ENCODE measurements around the gene ACACB. TPM values are rescaled to one million over a fixed set of nuclear protein-coding genes. Genes with fewer than 3 reads are reported as not detected.

ACACB gene
- total RNA-seq, 1 donor from 2014 or later: 0.84 TPM

DNA sequence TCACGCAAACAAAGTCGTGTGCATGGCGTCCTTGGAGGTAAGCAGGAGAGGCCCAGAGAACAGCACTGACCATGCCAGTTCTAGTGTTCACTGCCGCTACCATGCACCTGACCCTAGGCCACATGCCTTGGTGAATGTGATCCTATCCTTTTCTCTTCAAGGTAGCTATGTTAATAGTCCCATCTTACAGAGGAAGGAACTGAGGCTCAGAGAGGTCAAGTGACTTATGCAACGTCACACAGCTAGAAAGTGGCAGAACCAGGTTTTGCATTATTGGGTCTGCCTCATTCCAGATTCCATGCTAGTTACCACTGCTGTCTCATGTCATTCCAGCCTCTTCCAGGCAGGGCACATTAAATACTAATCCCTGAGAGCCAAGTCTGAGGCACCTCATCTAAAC is 107.5 kb downstream of the ACACB start:
- H3K27me3 ChIP-seq (ENCODE audit: control insufficient read depth, insufficient read depth, low read length): no peaks in the 10 kb centered on the region
- no peak overlapping the region for H3K4me3 ChIP-seq (ENCODE audit: low read depth, low read length)
- TF ChIP-seq, protein P1, sequence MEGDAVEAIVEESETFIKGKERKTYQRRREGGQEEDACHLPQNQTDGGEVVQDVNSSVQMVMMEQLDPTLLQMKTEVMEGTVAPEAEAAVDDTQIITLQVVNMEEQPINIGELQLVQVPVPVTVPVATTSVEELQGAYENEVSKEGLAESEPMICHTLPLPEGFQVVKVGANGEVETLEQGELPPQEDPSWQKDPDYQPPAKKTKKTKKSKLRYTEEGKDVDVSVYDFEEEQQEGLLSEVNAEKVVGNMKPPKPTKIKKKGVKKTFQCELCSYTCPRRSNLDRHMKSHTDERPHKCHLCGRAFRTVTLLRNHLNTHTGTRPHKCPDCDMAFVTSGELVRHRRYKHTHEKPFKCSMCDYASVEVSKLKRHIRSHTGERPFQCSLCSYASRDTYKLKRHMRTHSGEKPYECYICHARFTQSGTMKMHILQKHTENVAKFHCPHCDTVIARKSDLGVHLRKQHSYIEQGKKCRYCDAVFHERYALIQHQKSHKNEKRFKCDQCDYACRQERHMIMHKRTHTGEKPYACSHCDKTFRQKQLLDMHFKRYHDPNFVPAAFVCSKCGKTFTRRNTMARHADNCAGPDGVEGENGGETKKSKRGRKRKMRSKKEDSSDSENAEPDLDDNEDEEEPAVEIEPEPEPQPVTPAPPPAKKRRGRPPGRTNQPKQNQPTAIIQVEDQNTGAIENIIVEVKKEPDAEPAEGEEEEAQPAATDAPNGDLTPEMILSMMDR (IDR thresholded peaks at IDR 0.05; ENCODE audit: insufficient read depth, low read length, poor library complexity, severe bottlenecking): no peak
- H3K36me3 ChIP-seq (ENCODE audit: control insufficient read depth, insufficient read depth, low read length): no peaks in the 10 kb centered on the region
- no peak for DNase-seq (ENCODE audit: low read depth)

DNA sequence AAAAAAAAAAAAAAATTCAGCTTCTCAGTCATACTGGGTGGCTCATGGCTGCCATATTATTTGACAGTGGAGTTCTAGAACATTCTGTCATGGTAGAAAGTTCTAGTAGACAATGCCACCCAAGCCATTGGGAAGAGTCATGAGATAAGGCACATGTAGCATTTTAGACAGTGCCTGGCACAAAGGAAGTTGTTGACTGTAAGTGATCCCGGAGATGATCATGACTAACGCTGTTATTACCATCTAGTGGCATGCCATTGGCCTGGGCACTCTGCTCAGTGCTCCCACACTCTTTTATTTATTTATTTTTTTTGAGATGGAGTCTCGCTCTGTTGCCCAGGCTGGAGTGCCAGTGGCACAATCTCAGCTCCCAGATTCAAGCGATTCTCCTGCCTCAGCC is 112.3 kb downstream of the ACACB start:
- DNase-seq (ENCODE audit: low read depth): no peak
- TF ChIP-seq, protein P1 (IDR thresholded peaks at IDR 0.05; ENCODE audit: insufficient read depth, low read length, poor library complexity, severe bottlenecking): no peak
- Histone ChIP-seq H3K4me3 (ENCODE audit: low read depth, low read length) (no peak overlapping the region), H3K36me3 (ENCODE audit: control insufficient read depth, insufficient read depth, low read length) (no peaks in the 10 kb centered on the region), H3K27me3 (ENCODE audit: control insufficient read depth, insufficient read depth, low read length) (no peaks in the 10 kb centered on the region)

DNA sequence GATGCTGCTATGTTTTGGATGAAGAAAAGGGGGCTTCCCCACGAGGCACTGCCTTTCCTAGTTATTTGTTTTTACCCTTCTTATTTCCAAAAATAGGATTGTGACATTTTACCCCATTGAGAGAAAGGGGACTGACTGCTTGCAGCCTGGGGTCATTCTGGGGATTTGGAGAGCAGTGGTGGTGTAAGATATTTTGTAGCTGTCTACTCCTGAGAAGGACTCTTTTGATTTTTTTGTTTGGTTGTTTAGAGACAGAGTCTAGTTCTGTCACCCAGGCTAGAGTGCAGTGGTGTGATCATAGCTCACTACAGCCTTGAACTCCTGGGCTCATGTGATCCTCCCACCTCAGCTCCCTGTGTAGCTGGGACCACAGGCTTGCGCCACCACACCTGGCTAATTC is 113.8 kb downstream of the ACACB start:
- DNase-seq (ENCODE audit: low read depth): no peak
- TF ChIP-seq, protein P1 (IDR thresholded peaks at IDR 0.05; ENCODE audit: insufficient read depth, low read length, poor library complexity, severe bottlenecking): no peak
- Histone ChIP-seq H3K36me3 (ENCODE audit: control insufficient read depth, insufficient read depth, low read length) (no peaks in the 10 kb centered on the region), H3K4me3 (ENCODE audit: low read depth, low read length) (no peak overlapping the region), H3K27me3 (ENCODE audit: control insufficient read depth, insufficient read depth, low read length) (no peaks in the 10 kb centered on the region)

DNA sequence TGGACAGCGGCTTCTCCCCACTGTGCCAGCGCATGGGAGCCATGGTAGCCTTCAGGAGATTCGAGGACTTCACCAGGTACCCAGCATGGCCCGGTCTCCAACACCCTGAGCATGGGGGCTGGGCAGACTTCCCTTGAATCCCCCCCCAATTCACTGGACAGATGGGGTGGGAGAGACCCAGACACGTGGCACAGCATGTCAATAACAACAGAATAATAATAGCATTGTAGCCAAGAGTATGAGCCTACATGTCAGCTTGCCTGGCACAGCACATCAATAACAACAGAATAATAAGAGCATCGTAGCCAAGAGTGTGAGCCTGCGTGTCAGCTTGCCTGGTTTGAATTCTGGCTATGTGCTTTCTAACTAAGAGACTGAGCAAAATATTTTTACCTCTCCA is 116.3 kb downstream of the ACACB start:
- H3K36me3 ChIP-seq (ENCODE audit: control insufficient read depth, insufficient read depth, low read length): no peaks in the 10 kb centered on the region
- TF ChIP-seq, protein P1 (IDR thresholded peaks at IDR 0.05; ENCODE audit: insufficient read depth, low read length, poor library complexity, severe bottlenecking): no peak
- H3K27me3 ChIP-seq (ENCODE audit: control insufficient read depth, insufficient read depth, low read length): no peaks in the 10 kb centered on the region
- DNase-seq (ENCODE audit: low read depth): no peak
- H3K4me3 ChIP-seq (ENCODE audit: low read depth, low read length): no peak overlapping the region

DNA sequence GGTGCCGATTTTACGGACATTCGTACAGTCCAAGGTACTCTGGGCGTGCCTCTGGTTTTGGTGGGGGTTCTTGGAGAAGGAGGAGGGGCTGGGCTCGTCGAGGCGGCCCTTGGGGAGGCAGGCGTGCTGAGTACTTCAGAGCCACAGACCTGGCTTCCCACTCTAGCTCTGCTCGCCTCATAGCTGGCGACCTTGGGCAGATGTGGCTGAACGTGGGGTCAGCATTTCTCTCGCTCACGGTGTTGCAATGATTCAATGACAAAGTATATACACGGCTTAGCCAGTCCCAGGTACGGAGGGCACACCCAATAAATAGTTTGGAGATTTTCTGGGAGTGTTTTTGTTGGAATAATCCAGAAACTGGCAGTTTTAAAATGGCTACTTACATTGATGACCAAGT is 117.6 kb downstream of the ACACB start:
- Histone ChIP-seq H3K4me3 (ENCODE audit: low read depth, low read length) (no peak overlapping the region), H3K36me3 (ENCODE audit: control insufficient read depth, insufficient read depth, low read length) (no peaks in the 10 kb centered on the region), H3K27me3 (ENCODE audit: control insufficient read depth, insufficient read depth, low read length) (no peaks in the 10 kb centered on the region)
- TF ChIP-seq, protein P1 (IDR thresholded peaks at IDR 0.05; ENCODE audit: insufficient read depth, low read length, poor library complexity, severe bottlenecking): no peak
- DNase-seq (ENCODE audit: low read depth): no peak

DNA sequence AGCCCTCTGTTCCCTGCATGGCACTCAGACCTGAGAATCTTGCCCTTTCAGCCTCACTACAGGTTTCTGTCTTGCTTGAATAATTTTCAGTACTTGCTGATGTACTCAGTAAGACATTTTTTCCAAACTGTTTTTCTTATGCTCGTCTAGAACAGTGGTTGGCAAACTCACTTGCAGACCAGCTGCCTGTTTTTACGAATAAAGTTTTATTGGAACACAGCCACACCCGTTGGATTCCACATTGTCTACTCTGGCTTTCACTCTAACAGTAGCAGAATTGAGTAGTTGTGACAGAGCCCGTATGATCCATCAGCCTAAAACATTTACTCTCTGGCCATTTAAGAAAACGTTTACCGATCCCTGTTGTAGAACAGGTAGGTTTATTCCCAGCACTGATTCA is 119.9 kb downstream of the ACACB start:
- Histone ChIP-seq H3K36me3 (ENCODE audit: control insufficient read depth, insufficient read depth, low read length) (no peaks in the 10 kb centered on the region), H3K4me3 (ENCODE audit: low read depth, low read length) (no peak overlapping the region), H3K27me3 (ENCODE audit: control insufficient read depth, insufficient read depth, low read length) (no peaks in the 10 kb centered on the region)
- TF ChIP-seq, protein P1 (IDR thresholded peaks at IDR 0.05; ENCODE audit: insufficient read depth, low read length, poor library complexity, severe bottlenecking): no peak
- DNase-seq (ENCODE audit: low read depth): no peak
